Measurements from ENCODE around the gene C12orf76. TPM values are rescaled to one million over a fixed set of nuclear protein-coding genes. Genes with fewer than 3 reads are reported as not detected.

C12orf76 gene
- total and polyA plus RNA-seq, 2 of the 13 experiments (the other 11 are each of a cell fraction or from before 2014, with no cell fraction given): 15.8 to 38.4 TPM

DNA sequence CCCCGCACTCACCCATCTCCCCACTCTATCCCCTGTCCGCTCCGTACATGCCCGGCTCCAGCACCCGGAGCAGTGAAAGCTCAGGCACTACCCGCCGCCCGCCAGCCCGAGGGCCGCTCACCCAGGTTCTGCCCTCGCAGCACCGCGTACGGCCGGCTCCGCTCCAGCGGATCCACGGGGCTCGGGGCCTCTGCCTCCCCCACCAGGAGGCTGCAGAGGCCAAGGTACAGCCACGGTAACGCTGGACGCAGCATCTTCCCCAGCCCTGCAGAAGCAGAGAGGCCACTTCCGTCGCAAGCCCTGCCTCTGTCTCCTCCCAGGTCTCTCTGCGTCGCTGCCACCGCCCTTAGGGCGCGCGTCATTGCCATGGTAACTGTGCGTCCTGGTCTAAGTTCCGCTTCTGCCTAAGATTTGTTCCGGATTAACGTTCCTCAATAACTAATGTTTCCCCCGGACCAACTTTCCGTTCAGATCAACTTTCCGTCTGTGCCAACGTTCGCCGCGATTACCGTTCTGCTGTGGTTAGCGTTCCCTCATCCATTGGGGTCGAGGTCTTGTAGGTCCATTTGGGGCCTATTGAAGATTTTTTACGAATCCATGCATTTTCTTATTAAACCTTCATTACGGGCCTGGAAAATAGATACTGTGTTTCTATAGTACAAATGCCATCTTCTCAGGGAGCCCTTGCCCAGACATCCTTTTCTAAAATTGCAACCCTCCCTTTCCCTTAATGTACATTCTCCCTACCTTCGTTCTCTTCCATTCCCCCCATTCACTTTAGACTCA lies at the start of gene C12orf76 (continued):
- TF ChIP-seq, protein P1, sequence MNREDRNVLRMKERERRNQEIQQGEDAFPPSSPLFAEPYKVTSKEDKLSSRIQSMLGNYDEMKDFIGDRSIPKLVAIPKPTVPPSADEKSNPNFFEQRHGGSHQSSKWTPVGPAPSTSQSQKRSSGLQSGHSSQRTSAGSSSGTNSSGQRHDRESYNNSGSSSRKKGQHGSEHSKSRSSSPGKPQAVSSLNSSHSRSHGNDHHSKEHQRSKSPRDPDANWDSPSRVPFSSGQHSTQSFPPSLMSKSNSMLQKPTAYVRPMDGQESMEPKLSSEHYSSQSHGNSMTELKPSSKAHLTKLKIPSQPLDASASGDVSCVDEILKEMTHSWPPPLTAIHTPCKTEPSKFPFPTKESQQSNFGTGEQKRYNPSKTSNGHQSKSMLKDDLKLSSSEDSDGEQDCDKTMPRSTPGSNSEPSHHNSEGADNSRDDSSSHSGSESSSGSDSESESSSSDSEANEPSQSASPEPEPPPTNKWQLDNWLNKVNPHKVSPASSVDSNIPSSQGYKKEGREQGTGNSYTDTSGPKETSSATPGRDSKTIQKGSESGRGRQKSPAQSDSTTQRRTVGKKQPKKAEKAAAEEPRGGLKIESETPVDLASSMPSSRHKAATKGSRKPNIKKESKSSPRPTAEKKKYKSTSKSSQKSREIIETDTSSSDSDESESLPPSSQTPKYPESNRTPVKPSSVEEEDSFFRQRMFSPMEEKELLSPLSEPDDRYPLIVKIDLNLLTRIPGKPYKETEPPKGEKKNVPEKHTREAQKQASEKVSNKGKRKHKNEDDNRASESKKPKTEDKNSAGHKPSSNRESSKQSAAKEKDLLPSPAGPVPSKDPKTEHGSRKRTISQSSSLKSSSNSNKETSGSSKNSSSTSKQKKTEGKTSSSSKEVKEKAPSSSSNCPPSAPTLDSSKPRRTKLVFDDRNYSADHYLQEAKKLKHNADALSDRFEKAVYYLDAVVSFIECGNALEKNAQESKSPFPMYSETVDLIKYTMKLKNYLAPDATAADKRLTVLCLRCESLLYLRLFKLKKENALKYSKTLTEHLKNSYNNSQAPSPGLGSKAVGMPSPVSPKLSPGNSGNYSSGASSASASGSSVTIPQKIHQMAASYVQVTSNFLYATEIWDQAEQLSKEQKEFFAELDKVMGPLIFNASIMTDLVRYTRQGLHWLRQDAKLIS (CRISPR knock-in tag; IDR thresholded peaks at IDR 0.05): no peak
- peak; percentile 66; the same call in 1 of the 2 replicates for TF ChIP-seq ZNF451 (CRISPR knock-in tag; IDR thresholded peaks at IDR 0.05)
- peak; percentile 58; the same call in 1 of the 2 replicates for TF ChIP-seq ZZZ3 (CRISPR knock-in tag; IDR thresholded peaks at IDR 0.05; ENCODE audit: borderline replicate concordance)
- peak; percentile 94 for TF ChIP-seq ELF3 (CRISPR knock-in tag; IDR thresholded peaks at IDR 0.05)
- TF ChIP-seq, protein P2, sequence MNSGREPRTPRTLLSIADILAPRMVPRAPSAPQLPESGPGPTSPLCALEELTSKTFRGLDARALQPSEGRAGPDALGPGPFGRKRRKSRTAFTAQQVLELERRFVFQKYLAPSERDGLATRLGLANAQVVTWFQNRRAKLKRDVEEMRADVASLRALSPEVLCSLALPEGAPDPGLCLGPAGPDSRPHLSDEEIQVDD (CRISPR knock-in tag; IDR thresholded peaks at IDR 0.05; ENCODE audit: borderline replicate concordance): no peak
- peak; percentile 32; the same call in 1 of the 2 replicates for TF ChIP-seq NFYC (CRISPR knock-in tag; IDR thresholded peaks at IDR 0.05)
- peak; percentile 72; the same call in 1 of the 2 replicates for TF ChIP-seq ZNF768 (CRISPR knock-in tag; IDR thresholded peaks at IDR 0.05)
- TF ChIP-seq, protein P3, sequence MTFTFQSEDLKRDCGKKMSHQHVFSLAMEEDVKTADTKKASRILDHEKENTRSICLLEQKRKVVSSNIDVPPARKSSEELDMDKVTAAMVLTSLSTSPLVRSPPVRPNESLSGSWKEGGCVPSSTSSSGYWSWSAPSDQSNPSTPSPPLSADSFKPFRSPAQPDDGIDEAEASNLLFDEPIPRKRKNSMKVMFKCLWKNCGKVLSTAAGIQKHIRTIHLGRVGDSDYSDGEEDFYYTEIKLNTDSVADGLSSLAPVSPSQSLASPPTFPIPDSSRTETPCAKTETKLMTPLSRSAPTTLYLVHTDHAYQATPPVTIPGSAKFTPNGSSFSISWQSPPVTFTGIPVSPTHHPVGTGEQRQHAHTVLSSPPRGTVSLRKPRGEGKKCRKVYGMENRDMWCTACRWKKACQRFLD (CRISPR knock-in tag; IDR thresholded peaks at IDR 0.05; ENCODE audit: borderline replicate concordance): 0 out of 2 replicates have a peak, but pooled peaks have one; percentile 21
- no peak for TF ChIP-seq ZNF674 (CRISPR knock-in tag; IDR thresholded peaks at IDR 0.05; ENCODE audit: low read depth)
- TF ChIP-seq, protein P4, sequence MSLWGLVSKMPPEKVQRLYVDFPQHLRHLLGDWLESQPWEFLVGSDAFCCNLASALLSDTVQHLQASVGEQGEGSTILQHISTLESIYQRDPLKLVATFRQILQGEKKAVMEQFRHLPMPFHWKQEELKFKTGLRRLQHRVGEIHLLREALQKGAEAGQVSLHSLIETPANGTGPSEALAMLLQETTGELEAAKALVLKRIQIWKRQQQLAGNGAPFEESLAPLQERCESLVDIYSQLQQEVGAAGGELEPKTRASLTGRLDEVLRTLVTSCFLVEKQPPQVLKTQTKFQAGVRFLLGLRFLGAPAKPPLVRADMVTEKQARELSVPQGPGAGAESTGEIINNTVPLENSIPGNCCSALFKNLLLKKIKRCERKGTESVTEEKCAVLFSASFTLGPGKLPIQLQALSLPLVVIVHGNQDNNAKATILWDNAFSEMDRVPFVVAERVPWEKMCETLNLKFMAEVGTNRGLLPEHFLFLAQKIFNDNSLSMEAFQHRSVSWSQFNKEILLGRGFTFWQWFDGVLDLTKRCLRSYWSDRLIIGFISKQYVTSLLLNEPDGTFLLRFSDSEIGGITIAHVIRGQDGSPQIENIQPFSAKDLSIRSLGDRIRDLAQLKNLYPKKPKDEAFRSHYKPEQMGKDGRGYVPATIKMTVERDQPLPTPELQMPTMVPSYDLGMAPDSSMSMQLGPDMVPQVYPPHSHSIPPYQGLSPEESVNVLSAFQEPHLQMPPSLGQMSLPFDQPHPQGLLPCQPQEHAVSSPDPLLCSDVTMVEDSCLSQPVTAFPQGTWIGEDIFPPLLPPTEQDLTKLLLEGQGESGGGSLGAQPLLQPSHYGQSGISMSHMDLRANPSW (CRISPR knock-in tag; IDR thresholded peaks at IDR 0.05; ENCODE audit: borderline replicate concordance): no peak; the same call in 1 of the 2 replicates
- TF ChIP-seq ZNF850 (CRISPR knock-in tag; conservative IDR thresholded peaks at IDR 0.05): no peak
- peak; percentile 90; the same call in 1 of the 2 replicates for TF ChIP-seq KMT2A (CRISPR knock-in tag; IDR thresholded peaks at IDR 0.05)
- TF ChIP-seq, protein P5, sequence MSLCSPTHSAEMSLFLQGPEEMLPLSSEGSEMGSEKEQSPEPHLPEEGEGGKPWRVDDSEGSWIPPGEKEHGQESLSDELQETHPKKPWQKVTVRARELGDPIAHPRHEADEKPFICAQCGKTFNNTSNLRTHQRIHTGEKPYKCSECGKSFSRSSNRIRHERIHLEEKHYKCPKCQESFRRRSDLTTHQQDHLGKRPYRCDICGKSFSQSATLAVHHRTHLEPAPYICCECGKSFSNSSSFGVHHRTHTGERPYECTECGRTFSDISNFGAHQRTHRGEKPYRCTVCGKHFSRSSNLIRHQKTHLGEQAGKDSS (CRISPR knock-in tag; IDR thresholded peaks at IDR 0.05; ENCODE audit: borderline replicate concordance, low read depth): peak; percentile 54; the same call in 1 of the 2 replicates
- TF ChIP-seq JUNB (CRISPR knock-in tag; IDR thresholded peaks at IDR 0.05; ENCODE audit: borderline replicate concordance): no peak
- no peak for TF ChIP-seq ZIK1 (CRISPR knock-in tag; IDR thresholded peaks at IDR 0.05; ENCODE audit: borderline replicate concordance, low read depth)
- no peak for TF ChIP-seq MAZ (IDR thresholded peaks at IDR 0.05; ENCODE audit: borderline replicate concordance, low read depth, low read length)
- TF ChIP-seq MAZ (CRISPR knock-in tag; IDR thresholded peaks at IDR 0.05; ENCODE audit: low read depth): peak; percentile 82
- peak; percentile 92; the same call in 1 of the 2 replicates for TF ChIP-seq ZNF607 (CRISPR knock-in tag; IDR thresholded peaks at IDR 0.05; ENCODE audit: borderline replicate concordance)

Measured in HepG2 (cell line).